HG03159 (cell line): ENCODE data around the gene FGF2.
A peak's percentile ranks its signal among the peaks of the same experiment; 100 is the strongest.

ENCODE experiments used
- ATAC-seq: cut with Tn5 transposase; IDR thresholded peaks from one replicate; pipeline ENCODE4 v1.9.1; 2021; ENCODE audit warnings: mild to moderate bottlenecking, moderate library complexity; ENCODE audit not compliant: unreplicated experiment

FGF2 gene

DNA sequence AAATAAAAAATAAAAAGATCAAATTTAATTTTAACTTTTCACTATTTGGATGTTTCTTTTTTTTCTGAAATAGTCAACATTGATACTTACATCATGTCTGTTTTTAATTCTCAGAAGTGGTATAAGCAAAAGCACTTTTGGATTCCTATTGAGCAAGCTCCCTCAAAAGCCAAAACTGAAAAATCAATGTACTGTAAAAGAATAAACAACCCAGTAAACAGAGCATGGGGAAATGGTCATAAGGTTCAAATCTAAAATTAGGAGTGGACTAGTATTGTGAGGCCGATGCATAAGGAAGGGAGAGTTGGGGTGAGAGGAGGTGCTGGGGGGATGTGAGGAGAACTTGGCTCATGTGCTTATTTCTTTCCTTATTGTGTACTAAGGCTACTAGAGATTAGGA, 57.9 kb downstream of the FGF2 start:
- ATAC-seq: no peak

DNA sequence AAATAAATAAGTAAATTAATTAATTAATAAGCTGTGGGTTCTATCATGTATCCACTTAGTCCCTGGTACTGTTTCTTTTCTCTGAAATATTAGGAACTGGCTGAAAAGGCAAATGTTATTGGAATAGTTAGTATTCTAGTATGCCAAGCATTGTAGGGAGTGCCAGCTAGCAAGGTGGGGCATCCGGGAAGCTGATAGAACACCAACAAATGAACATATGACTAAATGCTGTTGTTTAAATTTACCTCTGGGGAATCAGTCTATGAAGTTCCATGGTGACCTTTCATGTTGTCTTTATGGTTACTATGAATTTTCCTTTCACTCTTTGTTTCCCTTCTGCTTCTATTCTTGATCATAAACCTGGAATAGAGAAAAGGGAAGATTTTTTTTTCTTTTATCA, 63.1 kb downstream of the FGF2 start:
- ATAC-seq: no peak

DNA sequence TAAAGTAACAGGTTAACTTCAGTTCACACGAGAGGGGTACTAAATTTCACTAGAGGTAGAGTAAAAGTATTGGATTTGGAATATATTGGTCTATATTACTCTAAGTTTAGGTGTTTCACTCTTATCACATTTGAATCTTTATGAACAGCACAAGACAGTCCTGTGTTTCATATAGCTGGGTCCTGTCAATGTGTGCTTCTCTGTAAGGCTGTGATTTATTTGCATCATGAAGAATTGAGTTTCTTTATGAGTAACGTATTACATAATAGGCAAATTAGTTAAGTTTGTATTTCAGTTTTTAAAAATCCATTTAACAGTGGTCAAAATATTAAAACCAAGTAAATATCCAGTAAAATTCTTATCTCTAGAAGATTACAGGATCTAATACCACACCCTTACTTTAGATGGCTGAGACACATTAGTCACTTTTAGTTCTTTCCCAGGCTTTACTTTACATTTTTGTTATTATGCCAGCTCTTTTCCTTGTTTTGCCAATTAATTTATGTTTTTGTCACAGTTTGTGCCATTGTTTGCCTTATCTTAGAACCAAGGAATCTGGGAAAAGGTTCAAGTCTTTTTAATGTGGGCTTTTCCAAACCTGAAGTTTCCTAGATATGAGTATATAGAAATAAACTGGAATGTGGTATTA, 63.6 kb downstream of the FGF2 start:
- peak; percentile 83 for ATAC-seq

DNA sequence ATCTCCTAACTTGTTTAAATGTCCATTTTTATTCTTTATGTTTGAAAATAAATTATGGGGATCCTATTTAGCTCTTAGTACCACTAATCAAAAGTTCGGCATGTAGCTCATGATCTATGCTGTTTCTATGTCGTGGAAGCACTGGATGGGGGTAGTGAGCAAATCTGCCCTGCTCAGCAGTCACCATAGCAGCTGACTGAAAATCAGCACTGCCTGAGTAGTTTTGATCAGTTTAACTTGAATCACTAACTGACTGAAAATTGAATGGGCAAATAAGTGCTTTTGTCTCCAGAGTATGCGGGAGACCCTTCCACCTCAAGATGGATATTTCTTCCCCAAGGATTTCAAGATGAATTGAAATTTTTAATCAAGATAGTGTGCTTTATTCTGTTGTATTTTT, 68.2 kb downstream of the FGF2 start:
- ATAC-seq: no peak

DNA sequence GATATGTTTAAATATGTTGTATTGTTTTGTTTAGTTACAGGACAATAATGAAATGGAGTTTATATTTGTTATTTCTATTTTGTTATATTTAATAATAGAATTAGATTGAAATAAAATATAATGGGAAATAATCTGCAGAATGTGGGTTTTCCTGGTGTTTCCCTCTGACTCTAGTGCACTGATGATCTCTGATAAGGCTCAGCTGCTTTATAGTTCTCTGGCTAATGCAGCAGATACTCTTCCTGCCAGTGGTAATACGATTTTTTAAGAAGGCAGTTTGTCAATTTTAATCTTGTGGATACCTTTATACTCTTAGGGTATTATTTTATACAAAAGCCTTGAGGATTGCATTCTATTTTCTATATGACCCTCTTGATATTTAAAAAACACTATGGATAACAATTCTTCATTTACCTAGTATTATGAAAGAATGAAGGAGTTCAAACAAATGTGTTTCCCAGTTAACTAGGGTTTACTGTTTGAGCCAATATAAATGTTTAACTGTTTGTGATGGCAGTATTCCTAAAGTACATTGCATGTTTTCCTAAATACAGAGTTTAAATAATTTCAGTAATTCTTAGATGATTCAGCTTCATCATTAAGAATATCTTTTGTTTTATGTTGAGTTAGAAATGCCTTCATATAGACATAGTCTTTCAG, 68.8 kb downstream of the FGF2 start:
- no peak for ATAC-seq

DNA sequence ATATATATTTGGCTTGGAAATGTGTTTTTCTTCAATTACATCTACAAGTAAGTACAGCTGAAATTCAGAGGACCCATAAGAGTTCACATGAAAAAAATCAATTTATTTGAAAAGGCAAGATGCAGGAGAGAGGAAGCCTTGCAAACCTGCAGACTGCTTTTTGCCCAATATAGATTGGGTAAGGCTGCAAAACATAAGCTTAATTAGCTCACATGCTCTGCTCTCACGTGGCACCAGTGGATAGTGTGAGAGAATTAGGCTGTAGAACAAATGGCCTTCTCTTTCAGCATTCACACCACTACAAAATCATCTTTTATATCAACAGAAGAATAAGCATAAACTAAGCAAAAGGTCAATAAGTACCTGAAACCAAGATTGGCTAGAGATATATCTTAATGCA, 69.6 kb downstream of the FGF2 start:
- no peak for ATAC-seq

DNA sequence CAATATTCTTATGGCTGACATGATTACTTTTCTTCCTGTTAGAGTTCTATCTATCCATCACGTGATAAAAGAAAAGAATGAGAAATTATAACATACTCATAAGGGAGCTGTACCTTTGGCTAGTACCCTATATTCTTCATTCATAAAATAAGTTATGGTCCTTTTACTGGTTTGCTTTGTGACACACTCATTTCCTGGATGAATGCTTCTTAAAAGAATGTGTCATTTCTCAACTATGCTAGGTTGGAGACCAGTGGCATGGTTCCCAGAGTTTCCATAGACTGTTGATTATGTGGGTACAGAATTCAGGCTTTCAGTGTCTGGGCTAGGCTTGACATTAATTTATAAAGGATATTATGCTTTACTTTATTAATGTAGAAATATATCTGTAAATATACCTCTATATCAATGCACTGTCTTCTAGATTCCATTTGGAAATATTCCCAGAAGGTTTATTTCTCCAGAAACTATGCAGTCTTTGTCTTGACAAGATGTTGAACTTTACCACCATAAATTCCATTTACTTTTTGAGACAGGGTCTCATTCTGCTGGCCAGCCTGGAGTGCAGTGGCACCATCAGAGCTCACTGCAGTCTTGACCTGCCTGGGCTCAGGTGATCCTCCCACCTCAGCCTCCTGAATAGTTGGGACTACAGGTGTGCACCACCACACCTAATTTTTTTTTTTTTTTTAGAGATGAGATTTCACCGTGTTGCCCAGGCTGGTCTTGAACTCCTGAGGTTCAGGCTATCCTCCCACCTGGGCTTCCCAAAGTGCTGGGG, 71.9 kb downstream of the FGF2 start:
- no peak for ATAC-seq

DNA sequence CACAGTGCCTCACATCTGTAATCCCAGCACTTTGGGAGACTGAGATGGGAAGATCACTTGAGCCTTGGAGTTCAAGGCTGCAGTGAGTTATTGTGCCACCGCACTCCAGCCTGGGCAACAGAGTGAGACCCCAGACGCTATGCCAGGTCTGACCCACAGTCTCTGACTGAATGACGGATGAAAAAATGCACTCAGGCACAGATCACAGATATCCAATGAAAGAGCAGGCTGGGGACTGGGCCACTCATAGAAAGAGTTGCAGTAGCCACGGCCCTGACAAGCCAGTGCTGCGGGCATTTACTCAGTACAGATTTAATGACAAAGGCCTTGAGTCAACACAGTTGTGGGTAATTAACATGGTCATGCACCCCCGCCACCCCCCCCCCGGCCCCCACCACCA, 73.1 kb downstream of the FGF2 start:
- no peak for ATAC-seq

DNA sequence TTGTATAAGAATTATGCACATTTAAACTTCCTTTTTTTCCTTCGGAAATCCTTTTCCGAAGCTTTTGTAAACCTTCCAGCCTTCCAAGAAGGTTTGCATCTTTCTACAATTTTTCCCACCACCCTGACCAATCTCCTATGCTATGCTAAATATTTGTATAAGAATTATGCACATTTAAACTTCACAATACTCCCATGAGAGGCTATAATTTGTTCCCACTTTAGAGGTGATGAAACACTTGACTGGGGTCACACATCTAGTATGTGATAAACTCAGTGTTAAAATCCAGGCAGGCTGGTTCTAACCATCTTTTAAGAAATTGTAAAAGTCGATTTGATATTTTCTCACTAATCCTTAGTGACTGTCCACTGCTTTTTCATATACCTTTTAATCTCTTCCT, 73.7 kb downstream of the FGF2 start:
- no peak for ATAC-seq

DNA sequence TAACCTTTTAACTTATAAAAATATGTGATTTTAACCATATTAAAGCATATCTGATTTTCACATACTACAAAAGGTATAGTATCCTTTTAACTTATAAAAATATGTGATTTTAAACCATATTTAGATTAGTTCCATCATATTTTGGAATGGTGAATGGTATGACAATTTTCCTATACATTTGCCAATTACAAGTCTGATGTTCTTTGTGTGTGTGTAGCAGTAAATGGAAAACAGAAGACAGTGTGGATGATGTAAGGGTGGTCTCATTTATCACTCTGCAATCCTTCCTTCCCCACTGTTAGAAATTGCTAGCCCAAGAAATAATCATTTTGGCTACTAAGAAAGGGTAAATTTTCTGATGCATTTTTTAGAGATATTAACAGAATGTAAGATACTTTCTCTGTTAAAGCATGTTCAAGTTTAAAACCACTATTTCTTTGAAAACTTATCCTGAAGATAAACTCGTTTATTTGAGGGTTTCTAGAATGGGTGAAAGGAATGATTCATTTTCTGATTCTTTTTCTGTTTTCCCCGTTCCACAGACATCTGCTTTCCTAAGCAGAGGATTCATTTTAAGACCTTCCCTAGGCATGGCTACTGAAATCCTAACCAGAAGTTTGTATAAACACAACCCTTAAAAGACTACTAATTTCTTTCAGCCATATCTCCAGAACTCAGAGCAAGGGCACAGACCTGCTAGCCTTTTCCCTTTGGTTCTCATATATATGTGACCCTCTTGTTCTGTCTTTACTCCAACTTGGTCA, 74.8 kb downstream of the FGF2 start:
- ATAC-seq: no peak

DNA sequence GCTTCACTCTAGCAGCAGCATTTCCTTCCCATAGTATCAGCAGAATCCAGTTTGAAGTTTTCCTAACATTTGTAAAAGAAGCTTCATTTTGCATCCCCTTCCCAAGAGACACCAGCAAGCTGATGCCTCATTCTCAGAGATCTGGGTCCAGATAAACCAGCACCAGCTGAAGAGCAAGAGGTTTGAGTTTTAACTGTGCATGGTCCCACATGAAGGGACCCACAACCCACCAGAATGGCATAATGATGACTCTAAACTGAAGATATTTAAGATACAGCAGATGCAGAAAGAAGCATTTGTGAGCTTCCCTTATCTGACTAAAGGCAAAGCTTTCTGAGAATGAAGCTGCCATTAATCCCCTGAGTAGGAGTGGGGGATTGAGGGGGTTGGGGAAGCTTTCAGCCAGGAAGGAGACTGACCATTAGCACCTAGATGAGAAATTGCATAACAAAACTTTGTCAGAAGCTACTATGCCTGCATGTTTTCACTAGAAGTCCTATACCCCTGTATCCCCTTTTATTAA, 77.2 kb downstream of the FGF2 start:
- ATAC-seq: no peak

DNA sequence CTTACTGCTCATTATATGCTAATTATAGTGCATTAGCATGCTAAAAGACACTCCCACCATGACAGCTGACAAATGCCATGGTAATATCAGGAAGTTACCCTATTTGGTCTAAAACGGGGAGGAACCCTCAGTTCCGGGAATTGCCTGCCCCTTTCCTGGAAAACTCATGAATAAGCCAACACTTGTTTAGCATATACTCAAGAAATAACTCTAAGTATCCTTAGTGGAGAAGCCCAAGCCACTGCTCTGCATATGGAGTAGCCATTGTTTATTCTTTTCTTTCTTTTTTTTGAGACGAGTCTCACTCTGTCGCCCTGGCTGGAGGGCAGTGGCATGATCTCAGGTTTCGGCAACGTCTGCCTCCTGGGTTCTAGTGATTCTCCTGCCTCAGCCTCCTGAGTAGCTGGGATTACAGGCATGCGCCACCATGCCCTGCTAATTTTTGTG, 80.3 kb downstream of the FGF2 start:
- ATAC-seq: no peak

DNA sequence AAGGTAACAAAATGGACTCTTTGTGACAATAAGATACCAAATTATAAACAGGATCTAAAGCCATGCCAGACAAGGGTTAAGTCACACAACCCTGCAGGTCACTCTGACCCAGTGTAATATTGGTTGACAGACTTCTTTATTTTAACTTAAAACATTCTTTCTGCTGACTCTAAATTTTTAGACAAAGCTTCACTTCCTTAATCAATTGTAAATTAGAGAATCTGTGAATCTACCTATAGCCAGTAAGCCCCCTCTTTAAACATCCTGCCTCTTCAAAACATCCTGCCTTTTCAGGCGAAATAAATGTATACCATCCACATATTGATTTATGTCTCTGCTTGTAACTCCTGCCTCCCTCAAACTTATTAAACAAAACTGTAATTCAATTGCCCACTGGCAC, 81.6 kb downstream of the FGF2 start:
- ATAC-seq: no peak

DNA sequence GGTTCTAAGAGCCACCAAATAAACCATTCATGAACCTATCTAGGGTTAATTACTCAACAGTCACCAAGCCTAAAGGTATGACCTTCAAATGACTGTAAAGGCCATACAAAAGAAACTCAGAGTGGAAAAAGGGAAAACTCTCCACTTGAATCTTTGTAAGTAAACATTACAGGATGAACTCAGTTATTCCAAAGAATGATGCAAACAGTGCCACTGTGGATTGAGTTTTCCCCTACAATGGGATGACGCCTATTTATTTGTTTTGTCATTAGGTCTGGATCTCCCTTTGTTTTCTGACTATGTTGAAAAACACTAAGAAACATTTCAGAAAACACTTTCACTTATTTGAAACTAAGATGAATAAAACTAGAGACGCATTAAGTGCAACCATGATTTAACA, 83.1 kb downstream of the FGF2 start:
- no peak for ATAC-seq

DNA sequence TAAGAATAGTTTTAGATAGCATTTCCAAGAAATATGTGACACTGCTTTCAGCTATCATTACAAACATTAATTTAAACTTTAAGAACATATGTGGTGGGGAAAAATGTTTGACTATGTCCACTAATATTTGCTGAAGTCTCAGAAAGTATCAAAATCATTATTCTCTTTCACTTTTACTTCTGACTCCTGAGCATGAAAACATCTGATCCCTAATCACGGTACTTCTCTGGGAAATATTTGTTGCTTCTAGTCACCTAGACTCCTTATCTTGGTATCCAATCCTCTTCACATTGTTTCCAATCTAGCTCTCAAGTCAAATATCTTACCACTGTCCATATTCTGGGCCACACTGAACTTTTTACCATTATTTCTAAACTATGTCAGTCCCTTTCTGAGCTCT, 85.0 kb downstream of the FGF2 start:
- ATAC-seq: no peak

DNA sequence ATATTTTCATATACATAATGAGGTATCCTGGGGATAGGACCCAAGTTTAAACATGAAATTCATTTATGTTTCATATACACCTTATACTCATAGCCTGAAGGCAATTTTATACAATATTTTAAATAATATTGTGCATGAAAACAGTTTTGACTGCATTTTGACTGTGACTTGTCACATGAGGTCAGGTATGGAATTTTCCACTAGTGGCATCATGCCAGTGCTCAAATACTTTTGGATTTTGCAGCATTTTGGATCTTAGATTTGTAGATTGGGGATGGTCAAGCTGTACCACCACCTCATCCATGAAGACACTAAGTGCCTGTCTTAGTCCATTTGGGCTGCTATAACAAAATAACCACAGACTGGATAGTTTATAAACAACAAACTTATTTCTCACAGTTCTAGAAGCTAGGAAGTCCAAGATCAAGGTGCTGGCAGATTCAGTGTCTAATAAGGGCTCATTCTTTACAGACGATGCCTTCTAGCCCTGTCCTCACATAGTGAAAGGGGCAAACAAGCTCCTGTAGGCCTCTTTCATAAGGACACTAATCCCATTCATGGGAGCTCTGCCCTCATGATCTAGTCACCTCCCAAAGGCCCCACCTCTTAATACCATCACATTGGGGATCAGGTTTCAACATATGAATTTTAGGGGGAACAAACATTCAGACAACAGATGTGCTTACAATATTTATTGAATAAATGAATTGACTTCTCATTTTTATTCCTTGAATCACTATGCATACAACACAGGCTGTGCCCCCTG, 86.4 kb downstream of the FGF2 start:
- ATAC-seq: no peak

DNA sequence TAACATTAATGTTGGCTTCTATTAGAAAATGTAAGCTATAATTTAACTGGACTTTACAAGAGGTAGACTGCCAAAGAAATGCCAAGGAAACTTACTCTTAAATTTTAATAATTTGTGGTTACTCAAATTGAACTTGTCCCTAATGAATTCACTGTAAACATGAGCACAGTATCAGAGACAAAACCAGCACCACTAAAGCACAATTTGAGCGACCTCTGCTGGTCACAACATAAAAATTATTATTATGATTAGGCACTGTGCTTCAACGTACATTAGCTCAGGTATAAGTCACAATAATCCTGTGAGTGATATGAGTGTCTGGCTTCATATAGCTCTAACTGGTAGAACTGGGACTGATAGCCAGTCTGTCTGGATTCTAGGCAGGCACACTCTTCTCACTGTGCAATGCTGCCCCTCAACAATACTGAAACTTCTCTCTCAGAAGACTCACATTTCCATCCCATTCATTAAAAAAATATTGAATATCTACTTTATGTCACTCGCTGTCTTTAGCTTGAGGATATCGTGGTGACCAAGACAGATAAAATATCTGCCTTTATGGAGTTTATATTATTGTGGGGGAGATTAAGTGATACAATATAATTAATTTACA, 87.8 kb downstream of the FGF2 start:
- ATAC-seq: peak; percentile 98

DNA sequence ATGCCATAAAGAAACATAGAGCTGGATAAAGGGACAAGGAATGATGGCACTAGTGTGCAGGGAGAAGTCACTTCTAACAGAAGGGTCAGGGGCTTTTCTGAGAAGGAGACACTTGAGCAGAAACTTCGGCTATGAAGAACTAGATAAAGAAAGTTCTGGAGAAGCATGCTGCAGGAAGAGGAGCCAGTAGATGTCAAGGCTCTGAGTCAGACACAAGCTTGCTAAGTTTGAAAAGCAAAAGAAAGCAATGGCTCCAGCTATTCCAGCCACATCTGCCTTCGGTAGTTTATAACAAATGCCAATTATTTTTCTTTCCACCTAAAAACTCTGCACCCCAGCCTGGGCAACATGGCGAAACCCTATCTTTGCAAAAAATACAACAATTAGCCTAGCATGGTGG, 88.3 kb downstream of the FGF2 start:
- ATAC-seq: no peak

DNA sequence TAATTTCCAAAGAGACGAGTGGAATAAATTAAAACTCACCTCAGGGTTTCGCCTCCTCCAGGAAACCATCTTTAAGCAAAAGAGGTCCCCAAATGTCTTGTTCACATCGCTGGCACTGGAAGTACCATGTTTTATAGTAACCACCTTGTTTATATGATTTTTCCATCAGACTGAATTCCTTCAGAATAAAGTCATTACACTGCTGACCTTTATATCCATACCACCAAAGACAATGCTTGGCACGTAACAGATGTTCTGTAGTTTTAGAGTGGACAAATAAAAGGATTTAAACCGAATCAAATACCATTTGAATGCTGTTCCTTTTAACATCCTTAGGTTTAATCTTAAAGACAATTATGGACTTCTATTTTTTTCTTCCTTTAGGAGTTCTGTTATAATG, 91.1 kb downstream of the FGF2 start:
- ATAC-seq: no peak

DNA sequence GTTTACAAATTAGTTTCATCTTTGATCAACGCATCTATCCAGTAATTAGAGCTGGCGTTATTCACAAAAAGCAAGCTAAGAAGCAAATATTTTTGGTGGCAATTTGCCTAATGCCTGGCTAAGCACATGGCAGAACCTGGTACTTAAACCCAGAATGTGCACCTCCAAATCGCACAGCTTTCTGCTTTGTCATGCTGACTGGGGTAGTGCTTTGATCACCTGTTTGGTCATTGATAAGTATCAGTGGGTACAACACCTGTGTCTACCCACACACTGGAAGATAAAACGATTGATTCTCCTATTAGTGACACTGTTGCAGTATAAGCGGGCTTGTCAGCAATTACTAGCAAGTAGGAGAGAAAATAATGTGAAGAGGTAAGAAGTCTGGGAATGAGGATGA, 93.8 kb downstream of the FGF2 start:
- no peak for ATAC-seq
